ENCODE measurements around the gene ABHD17B.

DNA sequence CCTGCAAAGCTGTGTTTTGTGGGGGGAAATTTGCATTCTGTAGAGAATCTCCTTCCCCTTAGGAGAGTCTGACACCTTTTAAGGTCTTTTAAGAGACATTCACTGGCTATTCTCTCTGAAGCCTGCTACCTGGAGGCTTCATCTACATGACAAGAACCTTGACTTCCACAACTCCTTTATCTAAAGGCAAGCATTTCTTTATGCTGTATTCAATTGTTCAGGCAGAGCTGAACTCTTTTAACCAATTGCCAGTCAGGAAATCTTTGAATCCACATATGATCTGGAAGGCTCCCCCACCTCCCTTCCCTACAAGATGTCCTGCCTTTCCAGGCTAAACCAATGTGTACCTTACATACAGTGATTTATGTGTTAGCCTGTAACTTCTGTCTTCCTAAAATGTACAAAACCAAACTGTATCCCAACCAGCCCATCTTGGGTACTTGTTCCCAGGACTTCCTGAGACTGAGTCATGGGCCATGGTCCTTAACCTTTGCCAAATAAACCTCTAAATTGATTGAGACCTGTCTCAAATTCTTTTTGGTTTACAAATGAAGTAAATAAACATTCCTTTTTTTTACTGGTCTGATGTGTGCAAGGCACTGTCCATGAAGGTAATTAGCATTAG lies 10.3 kb upstream of the ABHD17B start:
- TF ChIP-seq, protein P1, sequence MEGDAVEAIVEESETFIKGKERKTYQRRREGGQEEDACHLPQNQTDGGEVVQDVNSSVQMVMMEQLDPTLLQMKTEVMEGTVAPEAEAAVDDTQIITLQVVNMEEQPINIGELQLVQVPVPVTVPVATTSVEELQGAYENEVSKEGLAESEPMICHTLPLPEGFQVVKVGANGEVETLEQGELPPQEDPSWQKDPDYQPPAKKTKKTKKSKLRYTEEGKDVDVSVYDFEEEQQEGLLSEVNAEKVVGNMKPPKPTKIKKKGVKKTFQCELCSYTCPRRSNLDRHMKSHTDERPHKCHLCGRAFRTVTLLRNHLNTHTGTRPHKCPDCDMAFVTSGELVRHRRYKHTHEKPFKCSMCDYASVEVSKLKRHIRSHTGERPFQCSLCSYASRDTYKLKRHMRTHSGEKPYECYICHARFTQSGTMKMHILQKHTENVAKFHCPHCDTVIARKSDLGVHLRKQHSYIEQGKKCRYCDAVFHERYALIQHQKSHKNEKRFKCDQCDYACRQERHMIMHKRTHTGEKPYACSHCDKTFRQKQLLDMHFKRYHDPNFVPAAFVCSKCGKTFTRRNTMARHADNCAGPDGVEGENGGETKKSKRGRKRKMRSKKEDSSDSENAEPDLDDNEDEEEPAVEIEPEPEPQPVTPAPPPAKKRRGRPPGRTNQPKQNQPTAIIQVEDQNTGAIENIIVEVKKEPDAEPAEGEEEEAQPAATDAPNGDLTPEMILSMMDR (IDR thresholded peaks at IDR 0.05), result no peak
- no peak for TF ChIP-seq POLR2A (IDR thresholded peaks at IDR 0.05)

Data from adrenal gland (tissue), 5 donors.